ENCODE measurements around the gene CMPK2.

- TF ChIP-seq CTCF (IDR thresholded peaks at IDR 0.05) (no peak), PBX3 (IDR thresholded peaks at IDR 0.05) (no peak), NRF1 (IDR thresholded peaks at IDR 0.05; ENCODE audit: low read depth, low read length) (no peak), RFX5 (IDR thresholded peaks at IDR 0.05; ENCODE audit: low read length) (no peak), ELF1 (IDR thresholded peaks at IDR 0.05) (no peak), USF2 (IDR thresholded peaks at IDR 0.05; ENCODE audit: borderline replicate concordance, low read depth, low read length) (no peak), TCF12 (IDR thresholded peaks at IDR 0.05) (no peak), SMC3 (IDR thresholded peaks at IDR 0.05; ENCODE audit: low read depth, low read length) (no peak), POLR2AphosphoS5 (IDR thresholded peaks at IDR 0.05; ENCODE audit: low read depth, low read length) (no peak), REST (IDR thresholded peaks at IDR 0.05; ENCODE audit: low read depth, low read length) (no peak), FOXM1 (IDR thresholded peaks at IDR 0.05; ENCODE audit: low read depth) (no peak), TAF1 (IDR thresholded peaks at IDR 0.05; ENCODE audit: borderline replicate concordance, low read depth, low read length) (no peak), EZH2phosphoT487 (IDR thresholded peaks at IDR 0.05; ENCODE audit: borderline replicate concordance, low read depth) (no peak), JUND (IDR thresholded peaks at IDR 0.05) (no peak)
These were observed 20.4 kb downstream of the CMPK2 start for GRCh38 chr2:6845312-6845711.

Data from SK-N-SH (cell line).